H9 (cell line): Measurements from ENCODE around the gene ZNF783. TPM values are rescaled to one million over a fixed set of nuclear protein-coding genes. Genes with fewer than 3 reads are reported as not detected.

Source experiments
- DNase-seq: peaks from one replicate; pipeline ENCODE4 v3.0.0-alpha.2; 2017
- H2AFZ ChIP-seq: one replicate; pipeline ENCODE4 v1.6.1; 2013; ENCODE audit warnings: mild to moderate bottlenecking, low read length, control low read depth, moderate library complexity
- H2AK5ac ChIP-seq: 2 replicates; pipeline ENCODE4 v1.6.1; 2013; ENCODE audit warnings: low read length, control low read depth, mixed read lengths; ENCODE audit not compliant: insufficient read length
- H2BK120ac ChIP-seq: one replicate; pipeline ENCODE4 v1.6.1; 2013; ENCODE audit warnings: low read depth, mild to moderate bottlenecking, low read length, control low read depth, inconsistent platforms; ENCODE audit not compliant: poor library complexity, severe bottlenecking
- H2BK12ac ChIP-seq: 2 replicates; pipeline ENCODE4 v1.6.1; 2013; ENCODE audit warnings: low read length, control low read depth, mixed read lengths, low read depth; ENCODE audit not compliant: insufficient read length
- H2BK15ac ChIP-seq: 2 replicates; pipeline ENCODE4 v1.6.1; 2013; ENCODE audit warnings: low read depth, low read length, control low read depth
- H2BK20ac ChIP-seq: one replicate; pipeline ENCODE4 v1.6.1; 2013; ENCODE audit warnings: low read depth, mild to moderate bottlenecking, low read length, control low read depth, inconsistent platforms; ENCODE audit not compliant: poor library complexity, severe bottlenecking
- H2BK5ac ChIP-seq: 2 replicates; pipeline ENCODE4 v1.6.1; 2013; ENCODE audit warnings: low read length, control low read depth, mixed read lengths; ENCODE audit not compliant: insufficient read length
- H3K14ac ChIP-seq: 2 replicates; pipeline ENCODE4 v1.6.1; 2013; ENCODE audit warnings: low read length, control low read depth; ENCODE audit not compliant: insufficient read depth
- H3K18ac ChIP-seq: 2 replicates; pipeline ENCODE4 v1.6.1; 2013; ENCODE audit warnings: low read depth, mild to moderate bottlenecking, mixed read lengths, low read length, control low read depth; ENCODE audit not compliant: insufficient read length
- H3K23ac ChIP-seq: 2 replicates; pipeline ENCODE4 v1.6.1; 2013; ENCODE audit warnings: low read length, control low read depth, mixed read lengths, low read depth; ENCODE audit not compliant: insufficient read length
- H3K23me2 ChIP-seq: 2 replicates; pipeline ENCODE4 v1.6.1; 2013; ENCODE audit warnings: low read depth, mild to moderate bottlenecking, mixed read lengths, low read length, control low read depth; ENCODE audit not compliant: insufficient read length, poor library complexity, severe bottlenecking
- H3K27ac ChIP-seq: 2 replicates; pipeline ENCODE4 v1.5.1; 2013; ENCODE audit warnings: low read length, control low read depth, mixed read lengths, low read depth; ENCODE audit not compliant: insufficient read length
- H3K27me3 ChIP-seq: 2 replicates; pipeline ENCODE4 v1.6.1; 2013; ENCODE audit warnings: low read length, control low read depth, inconsistent platforms; ENCODE audit not compliant: insufficient read depth
- H3K4ac ChIP-seq: 2 replicates; pipeline ENCODE4 v1.6.1; 2013; ENCODE audit warnings: low read depth, mild to moderate bottlenecking, control low read depth, inconsistent platforms, low read length, moderate library complexity
- H3K4me1 ChIP-seq: 2 replicates; pipeline ENCODE4 v1.6.1; 2013; ENCODE audit warnings: low read length, control low read depth, inconsistent platforms; ENCODE audit not compliant: insufficient read depth
- H3K4me2 ChIP-seq: 2 replicates; pipeline ENCODE4 v1.6.1; 2013; ENCODE audit warnings: low read length, control low read depth, mixed read lengths; ENCODE audit not compliant: insufficient read length, insufficient read depth
- H3K56ac ChIP-seq: 2 replicates; pipeline ENCODE4 v1.6.1; 2013; ENCODE audit warnings: low read depth, mild to moderate bottlenecking, mixed read lengths, low read length, control low read depth; ENCODE audit not compliant: insufficient read length
- H3K79me1 ChIP-seq: 2 replicates; pipeline ENCODE4 v1.6.1; 2013; ENCODE audit warnings: low read depth, mild to moderate bottlenecking, moderate library complexity, low read length, control low read depth, inconsistent platforms; ENCODE audit not compliant: insufficient read depth, poor library complexity, severe bottlenecking
- H3K79me2 ChIP-seq: 2 replicates; pipeline ENCODE4 v1.6.1; 2013; ENCODE audit warnings: low read length, control low read depth, inconsistent platforms; ENCODE audit not compliant: insufficient read depth
- H3K9ac ChIP-seq: 2 replicates; pipeline ENCODE4 v1.6.1; 2013; ENCODE audit warnings: low read length, control low read depth, mixed read lengths; ENCODE audit not compliant: insufficient read length; ENCODE audit errors: extremely low read depth
- H3K9me3 ChIP-seq: one replicate; pipeline ENCODE4 v1.6.1; 2013; ENCODE audit warnings: low read depth, low read length, inconsistent platforms; ENCODE audit not compliant: control insufficient read depth
- H3T11ph ChIP-seq: one replicate; pipeline ENCODE4 v1.6.1; 2013; ENCODE audit warnings: mild to moderate bottlenecking, low read length, control low read depth, inconsistent platforms
- H4K20me1 ChIP-seq: one replicate; pipeline ENCODE4 v1.6.1; 2013; ENCODE audit not compliant: control insufficient read depth, insufficient read length, insufficient read depth
- H4K5ac ChIP-seq: 2 replicates; pipeline ENCODE4 v1.6.1; 2013; ENCODE audit warnings: low read depth, mild to moderate bottlenecking, mixed read lengths, low read length, control low read depth; ENCODE audit not compliant: insufficient read length
- H4K8ac ChIP-seq: replicated peaks from 2 replicates; pipeline ENCODE4 v1.6.1; 2013; ENCODE audit warnings: low read length, control low read depth, mixed read lengths, low read depth; ENCODE audit not compliant: insufficient read length
- H4K91ac ChIP-seq: 2 replicates; pipeline ENCODE4 v1.6.1; 2013; ENCODE audit warnings: low read depth, mild to moderate bottlenecking, moderate library complexity, mixed read lengths, low read length, control low read depth; ENCODE audit not compliant: insufficient read length
- H3K27ac Mint-ChIP-seq, 3 experiments: 2 replicates in 2 of 3; 3 replicates in 1 of 3; pipeline ENCODE4 v1.8.0; 2020 to 2021; ENCODE audit warnings: mixed read lengths in 3 of 3, mild to moderate bottlenecking in 1 of 3, moderate library complexity in 1 of 3
- H3K27me3 Mint-ChIP-seq: 2 replicates; pipeline ENCODE4 v1.8.0; 2021; ENCODE audit warnings: low read depth, mild to moderate bottlenecking, moderate library complexity, mixed read lengths
- H3K36me3 Mint-ChIP-seq, 3 experiments: 2 replicates in 2 of 3; 3 replicates in 1 of 3; pipeline ENCODE4 v1.8.0; 2020 to 2021; ENCODE audit warnings: low read depth in 3 of 3, mixed read lengths in 3 of 3; ENCODE audit not compliant: insufficient read depth in 1 of 3
- H3K4me1 Mint-ChIP-seq, 2 experiments: 2 replicates each; pipeline ENCODE4 v1.8.0; 2020; ENCODE audit warnings: mixed read lengths in 2 of 2
- H3K4me3 Mint-ChIP-seq, 2 experiments: 2 replicates in 1 of 2; 3 replicates in 1 of 2; pipeline ENCODE4 v1.8.0; 2020 to 2021; ENCODE audit warnings: mild to moderate bottlenecking in 2 of 2, mixed read lengths in 2 of 2, moderate library complexity in 1 of 2
- H3K9me3 Mint-ChIP-seq, 2 experiments: 2 replicates in 1 of 2; 3 replicates in 1 of 2; pipeline ENCODE4 v1.8.0; 2020; ENCODE audit warnings: mild to moderate bottlenecking in 2 of 2, mixed read lengths in 2 of 2, moderate library complexity in 1 of 2
- WGBS: extraction: QIAGEN DNeasy Blood & Tissue Kit; methylation state at CpG from one replicate; pipeline ENCODE4 v1.1.7; 2013; ENCODE audit warnings: missing lambda C conversion rate, low lambda C conversion rate, mixed read lengths; ENCODE audit not compliant: insufficient read length; ENCODE audit errors: extremely low coverage; 5-methylcytosine and 5-hydroxymethylcytosine counted together
- total RNA-seq: library from RNA; stranded (reverse); gene quantifications from 2 replicates; pipeline ENCODE4 v1.2.1, GENCODE V29; 2021
- TF ChIP-seq, protein P1 (sequence below): fragments of 200-600 bp; sonication (generic); conservative IDR thresholded peaks from 3 replicates; pipeline ENCODE4 v1.8.0; 2021; ENCODE audit warnings: antibody characterized with exemption, mild to moderate bottlenecking

The ZNF783 gene
- total RNA-seq, 1 experiment from 2014 or later: 13.6 TPM

DNA sequence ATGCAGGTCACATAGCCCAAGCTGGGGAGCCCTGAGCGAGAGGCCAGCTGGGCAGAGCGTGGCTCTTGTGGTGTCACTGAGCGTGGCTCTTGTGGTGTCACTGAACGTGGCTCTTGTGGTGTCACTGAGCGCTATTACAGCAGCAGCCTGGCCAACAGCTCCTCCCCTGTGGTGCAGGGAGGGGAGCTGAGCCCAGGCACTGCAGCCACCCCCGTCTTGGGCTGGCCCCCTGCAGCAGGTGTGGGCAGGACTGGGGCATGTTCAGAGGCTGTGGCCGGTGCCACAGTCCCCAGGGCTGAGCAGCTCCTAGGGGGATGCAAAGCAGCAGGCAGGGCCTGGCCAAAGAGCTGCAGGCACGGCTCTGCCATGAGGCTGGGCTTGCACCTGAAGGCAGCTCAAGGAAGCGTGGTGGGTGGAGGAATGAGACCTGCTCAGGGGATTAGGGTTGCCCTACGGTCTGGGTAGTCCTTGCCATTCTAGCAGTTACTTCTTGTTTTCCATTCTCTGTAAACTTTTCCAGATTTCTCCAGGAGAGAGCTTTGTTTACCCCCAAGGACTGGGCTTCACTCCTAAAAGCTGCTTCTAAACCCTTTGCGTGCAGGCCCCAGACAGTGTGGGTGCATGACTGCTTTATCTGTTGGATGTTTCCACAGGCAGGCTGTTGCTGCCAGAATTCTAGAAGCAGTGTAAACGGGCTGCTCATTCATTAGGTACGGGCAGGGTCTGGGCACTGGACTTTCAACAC lies 29.2 kb downstream of the ZNF783 start:
- no CpG with 5 or more reads among the region's 13 CpGs for WGBS
- H4K20me1 ChIP-seq: no peaks in the 10 kb centered on the region

More for the DNA sequence above, 29.2 kb downstream of the ZNF783 start:
- no peaks in the 10 kb centered on the region for H3K27me3 ChIP-seq
- peaks cover 3 to 6% of the 10 kb centered on the region in 2 experiments for H3K4me1 Mint-ChIP-seq
- H2BK12ac ChIP-seq: no peak overlapping the region
- no peak overlapping the region for H3K14ac ChIP-seq
- no peaks in the 10 kb centered on the region for H3K27me3 Mint-ChIP-seq
- H3T11ph ChIP-seq: no peak overlapping the region
- H3K36me3 Mint-ChIP-seq: peaks cover 2 to 17% (median 8%) of the 10 kb centered on the region in 3 experiments
- TF ChIP-seq, protein P1, sequence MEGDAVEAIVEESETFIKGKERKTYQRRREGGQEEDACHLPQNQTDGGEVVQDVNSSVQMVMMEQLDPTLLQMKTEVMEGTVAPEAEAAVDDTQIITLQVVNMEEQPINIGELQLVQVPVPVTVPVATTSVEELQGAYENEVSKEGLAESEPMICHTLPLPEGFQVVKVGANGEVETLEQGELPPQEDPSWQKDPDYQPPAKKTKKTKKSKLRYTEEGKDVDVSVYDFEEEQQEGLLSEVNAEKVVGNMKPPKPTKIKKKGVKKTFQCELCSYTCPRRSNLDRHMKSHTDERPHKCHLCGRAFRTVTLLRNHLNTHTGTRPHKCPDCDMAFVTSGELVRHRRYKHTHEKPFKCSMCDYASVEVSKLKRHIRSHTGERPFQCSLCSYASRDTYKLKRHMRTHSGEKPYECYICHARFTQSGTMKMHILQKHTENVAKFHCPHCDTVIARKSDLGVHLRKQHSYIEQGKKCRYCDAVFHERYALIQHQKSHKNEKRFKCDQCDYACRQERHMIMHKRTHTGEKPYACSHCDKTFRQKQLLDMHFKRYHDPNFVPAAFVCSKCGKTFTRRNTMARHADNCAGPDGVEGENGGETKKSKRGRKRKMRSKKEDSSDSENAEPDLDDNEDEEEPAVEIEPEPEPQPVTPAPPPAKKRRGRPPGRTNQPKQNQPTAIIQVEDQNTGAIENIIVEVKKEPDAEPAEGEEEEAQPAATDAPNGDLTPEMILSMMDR: no peak
- no peak overlapping the region for H3K23ac ChIP-seq
- H3K4ac ChIP-seq: no peak overlapping the region
- H3K27ac Mint-ChIP-seq: no peak overlapping the region
- H4K5ac ChIP-seq: no peak overlapping the region
- H2BK120ac ChIP-seq: no peak overlapping the region
- no peak overlapping the region for H3K56ac ChIP-seq
- H4K8ac ChIP-seq: no peak overlapping the region
- no peak overlapping the region for H2BK20ac ChIP-seq
- H3K9ac ChIP-seq: no peak overlapping the region
- no peak overlapping the region for H3K4me3 Mint-ChIP-seq
- H2BK15ac ChIP-seq: no peak overlapping the region
- H3K18ac ChIP-seq: no peak overlapping the region
- no peaks in the 10 kb centered on the region for H3K79me1 ChIP-seq
- H3K4me2 ChIP-seq: no peak overlapping the region
- no peaks in the 10 kb centered on the region for H3K9me3 Mint-ChIP-seq
- no peak overlapping the region for H2AK5ac ChIP-seq
- no peaks in the 10 kb centered on the region for H3K4me1 ChIP-seq
- H3K79me2 ChIP-seq: no peaks in the 10 kb centered on the region
- H3K9me3 ChIP-seq: no peaks in the 10 kb centered on the region
- no peak for DNase-seq
- H3K27ac ChIP-seq: no peak overlapping the region
- H2AFZ ChIP-seq: no peak overlapping the region
- no peak overlapping the region for H2BK5ac ChIP-seq
- no peak overlapping the region for H4K91ac ChIP-seq
- H3K23me2 ChIP-seq: no peaks in the 10 kb centered on the region
